CD14-positive monocyte (primary cell): ENCODE data around the gene FAM20B. TPM values are rescaled to one million over a fixed set of nuclear protein-coding genes. Genes with fewer than 3 reads are reported as not detected.

ENCODE experiments used
- DNase-seq, 3 donors: peaks; one replicate each; pipeline ENCODE4 v3.0.0-alpha.2; 2011 to 2022
- H2AFZ ChIP-seq: 2 replicates; pipeline ENCODE4 v1.6.0; 2012; ENCODE audit warnings: mild to moderate bottlenecking, low read depth, low read length, inconsistent platforms; ENCODE audit not compliant: insufficient read depth, poor library complexity, severe bottlenecking
- H3K27ac ChIP-seq, 2 donors: 1 replicate in 1 of 2; 2 replicates in 1 of 2; pipeline ENCODE4 v1.5.1; 2012 to 2013; ENCODE audit warnings: low read length in 2 of 2, control low read depth in 1 of 2, inconsistent platforms in 1 of 2, low read depth in 1 of 2, mild to moderate bottlenecking in 1 of 2
- H3K27me3 ChIP-seq, 2 donors: one replicate each; pipeline versions ENCODE4 v1.6.0 to v1.6.1; 2011 to 2013; ENCODE audit warnings: low read length in 2 of 2; ENCODE audit not compliant: control insufficient read depth in 2 of 2, insufficient read depth in 2 of 2
- H3K36me3 ChIP-seq, 2 donors: replicated peaks in 1 of 2; 1 replicate in 1 of 2; 2 replicates in 1 of 2; pipeline versions ENCODE4 v1.5.1 to v1.6.1; 2012 to 2013; ENCODE audit warnings: low read length in 2 of 2, control low read depth in 1 of 2, inconsistent platforms in 1 of 2, mild to moderate bottlenecking in 1 of 2; ENCODE audit not compliant: insufficient read depth in 2 of 2, control insufficient read depth in 1 of 2
- H3K4me1 ChIP-seq, 2 donors: 1 replicate in 1 of 2; 2 replicates in 1 of 2; pipeline versions ENCODE4 v1.5.1 to v1.6.1; 2012 to 2013; ENCODE audit warnings: low read length in 2 of 2, control low read depth in 1 of 2, inconsistent platforms in 1 of 2, mild to moderate bottlenecking in 1 of 2, moderate library complexity in 1 of 2; ENCODE audit not compliant: insufficient read depth in 2 of 2, control insufficient read depth in 1 of 2
- H3K4me2 ChIP-seq: replicated peaks from 2 replicates; pipeline ENCODE3; 2012; ENCODE audit warnings: low read length, moderate library complexity, mild to moderate bottlenecking; ENCODE audit not compliant: poor library complexity, severe bottlenecking; ENCODE audit errors: extremely low read depth
- H3K4me3 ChIP-seq, 3 experiments: fragments of 200-600 bp in 1 of 3; sonication (generic) in 1 of 3; replicated peaks in 1 of 3; 1 replicate in 2 of 3; 2 replicates in 1 of 3; pipeline ENCODE4 v1.5.1; 2011 to 2013; ENCODE audit warnings: low read length in 3 of 3, mild to moderate bottlenecking in 3 of 3, control low read depth in 2 of 3, low read depth in 2 of 3, inconsistent platforms in 1 of 3, moderate library complexity in 1 of 3
- H3K79me2 ChIP-seq: 2 replicates; pipeline ENCODE4 v1.6.0; 2012; ENCODE audit warnings: mild to moderate bottlenecking, control low read depth, inconsistent platforms, low read length, moderate library complexity; ENCODE audit not compliant: insufficient read depth
- H3K9ac ChIP-seq: 2 replicates; pipeline ENCODE4 v1.6.0; 2017; ENCODE audit warnings: low read length, mild to moderate bottlenecking; ENCODE audit not compliant: insufficient read depth, poor library complexity, severe bottlenecking
- H3K9me3 ChIP-seq, 2 donors: replicated peaks in 1 of 2; 1 replicate in 1 of 2; 2 replicates in 1 of 2; pipeline versions ENCODE4 v1.5.1 to v1.6.1; 2012 to 2013; ENCODE audit warnings: low read length in 2 of 2, control low read depth in 1 of 2; ENCODE audit not compliant: control insufficient read depth in 1 of 2, insufficient read depth in 1 of 2
- H4K20me1 ChIP-seq: 2 replicates; pipeline ENCODE4 v1.6.0; 2012; ENCODE audit warnings: mild to moderate bottlenecking, low read length, control low read depth, moderate library complexity; ENCODE audit not compliant: insufficient read depth
- H3K27ac Mint-ChIP-seq, 7 donors: one replicate each; pipeline ENCODE4 v1.8.0; 2020; ENCODE audit warnings: mild to moderate bottlenecking in 7 of 7, mixed read lengths in 7 of 7, moderate library complexity in 6 of 7, inconsistent platforms in 2 of 7
- H3K27me3 Mint-ChIP-seq, 3 donors: one replicate each; pipeline ENCODE4 v1.8.0; 2021 to 2022; ENCODE audit warnings: low read depth in 3 of 3, mild to moderate bottlenecking in 3 of 3, mixed read lengths in 3 of 3, moderate library complexity in 3 of 3, inconsistent platforms in 1 of 3
- H3K36me3 Mint-ChIP-seq, 2 donors: one replicate each; pipeline ENCODE4 v1.8.0; 2020; ENCODE audit warnings: mixed read lengths in 2 of 2, inconsistent platforms in 1 of 2, mild to moderate bottlenecking in 1 of 2
- H3K4me1 Mint-ChIP-seq: one replicate; pipeline ENCODE4 v1.8.0; 2020; ENCODE audit warnings: mild to moderate bottlenecking, mixed read lengths
- H3K4me3 Mint-ChIP-seq, 2 donors: one replicate each; pipeline ENCODE4 v1.8.0; 2020; ENCODE audit warnings: mild to moderate bottlenecking in 2 of 2, mixed read lengths in 2 of 2, moderate library complexity in 1 of 2
- H3K9me3 Mint-ChIP-seq, 7 donors: one replicate each; pipeline ENCODE4 v1.8.0; 2020 to 2022; ENCODE audit warnings: mixed read lengths in 7 of 7, mild to moderate bottlenecking in 6 of 7, moderate library complexity in 6 of 7, inconsistent platforms in 2 of 7
- CTCF ChIP-seq: fragments of 200-600 bp; IDR thresholded peaks from one replicate; pipeline ENCODE4 v1.8.0; 2022; ENCODE audit warnings: antibody characterized with exemption, mild to moderate bottlenecking
- WGBS: methylation state at CpG from one replicate; pipeline ENCODE4 v1.1.5; 2013; ENCODE audit warnings: missing lambda C conversion rate; ENCODE audit not compliant: insufficient coverage; 5-methylcytosine and 5-hydroxymethylcytosine counted together
- intact Hi-C, 2 donors: fragments of 100-400 bp; cut with micrococcal nuclease; formaldehyde crosslinking; loops; one replicate each; pipeline versions ENCODE4 v1.15.0 to v1.15.1; 2023
- polyA minus RNA-seq: library from RNA; depleted of rRNA, polyadenylated mRNA; stranded (reverse); fragments of >200 nt; gene quantifications from 2 replicates; pipeline ENCODE4 v1.2.3, GENCODE V29; 2012
- polyA plus RNA-seq, 3 donors: library from polyadenylated mRNA; depleted of rRNA in 1 of 3; unstranded in 2 of 3; stranded (reverse) in 1 of 3; fragments of 300-500 nt in 2 of 3; fragments of >200 nt in 1 of 3; fragmentation: Illumina TruSeq in 2 of 3; gene quantifications; 1 replicate in 2 of 3; 2 replicates in 1 of 3; pipeline ENCODE4 v1.2.3, GENCODE V29; 2012 to 2021
- total RNA-seq, 12 experiments: library from RNA in 1 of 12; stranded (reverse) in 1 of 12; fragments of 120-200 nt in 1 of 12; gene quantifications; one replicate each; pipeline ENCODE4 v1.2.4 and lab custom pipeline; 2013 to 2026; ENCODE audit warnings: mixed read lengths in 6 of 12, inconsistent platforms in 1 of 12

Gene FAM20B
- total RNA-seq (2013): 13.4 TPM
- 1 to 10 TPM; 4.0 to 6.7 (median 4.4) TPM for polyA plus RNA-seq
- polyA minus RNA-seq: 5.8 and 7.4 TPM in 2 replicates
- 18.9 to 63.6 (median 38.5) reads per million in 11 experiments for total RNA-seq (lab: John Stamatoyannopoulos, UW)

- H3K36me3 ChIP-seq: no peaks in the 10 kb centered on the region
- peak within 1 kb of the TSS; percentile 93 for H3K9ac ChIP-seq
- Mint-ChIP-seq H3K4me1 (peaks cover 46% of the 10 kb centered on the region), H3K27me3 (peaks cover 0 to 5% (median 2%) of the 10 kb centered on the region in 3 donors), H3K27ac (peak within 1 kb of the TSS; percentile 81 to 95 (median 89)), H3K4me3 (peak within 1 kb of the TSS; percentile 84 to 98), H3K36me3 (no peaks in the 10 kb centered on the region), H3K9me3 (no peaks in the 10 kb centered on the region)
- 5% methylated on average over 42 of the region's 58 CpGs for WGBS
- peak within 1 kb of the TSS; percentile 61 to 91 (median 85) for H3K4me3 ChIP-seq
- no peaks in the 10 kb centered on the region for H3K9me3 ChIP-seq
- H3K4me1 ChIP-seq: peaks cover 27 to 48% of the 10 kb centered on the region in 2 donors
- H2AFZ ChIP-seq: peak within 1 kb of the TSS; percentile 84
- peak within 1 kb of the TSS; percentile 83 for H3K4me2 ChIP-seq
- H4K20me1 ChIP-seq: peaks cover 3% of the 10 kb centered on the region
- peaks cover 42% of the 10 kb centered on the region for H3K79me2 ChIP-seq
- H3K27ac ChIP-seq: peak within 1 kb of the TSS; percentile 78 to 88
- TF ChIP-seq CTCF: no peak
- peak; percentile 85 to 95 (median 89) for DNase-seq
- intact Hi-C loops: loop anchor here in 1 of 2 donors (5.0 kb wide), 1 partner anchor 342 kb away; the partner anchor contains the start of gene AXDND1
- H3K27me3 ChIP-seq: no peaks in the 10 kb centered on the region
Measured at GRCh38 chr1:179025125-179025974, at the start of gene FAM20B. FAM20B (plus strand) TSS chr1:179025894; CDS start chr1:179043848, 17,954 bp downstream.

DNA sequence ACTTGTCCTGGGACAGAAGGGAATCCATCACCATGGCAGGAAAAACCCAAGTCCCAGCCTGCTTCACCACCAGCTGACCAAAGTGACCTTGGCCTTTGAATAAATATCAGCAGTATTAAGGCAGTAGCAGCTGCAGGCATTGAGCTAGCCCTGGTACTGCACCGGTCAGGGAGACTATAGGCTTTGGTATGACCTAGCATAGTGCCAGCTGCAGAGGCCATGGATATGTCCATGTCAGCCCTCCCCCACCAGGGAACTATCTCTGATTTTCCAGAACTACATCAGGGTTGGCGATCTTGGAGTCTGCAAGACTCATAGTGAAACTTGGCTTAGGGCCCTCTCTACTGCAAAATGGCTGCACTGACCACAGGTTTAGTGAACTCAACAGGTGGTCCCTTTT lies 49.2 kb upstream of the FAM20B start:
- intact Hi-C loops: no loop called here
- no peak for DNase-seq
- no peak overlapping the region for H3K27ac Mint-ChIP-seq
- no peak overlapping the region for H3K4me2 ChIP-seq
- H3K9me3 ChIP-seq: peaks cover 4 to 28% of the 10 kb centered on the region in 2 donors
- 87% methylated on average over 2 of the region's 2 CpGs for WGBS
- TF ChIP-seq CTCF: no peak
- no peaks in the 10 kb centered on the region for H3K36me3 ChIP-seq
- peaks cover 23 to 45% (median 42%) of the 10 kb centered on the region in 7 donors for H3K9me3 Mint-ChIP-seq
- no peak overlapping the region for H3K9ac ChIP-seq
- H3K4me3 Mint-ChIP-seq: no peak overlapping the region
- H3K4me1 Mint-ChIP-seq: peaks cover 1% of the 10 kb centered on the region
- H2AFZ ChIP-seq: no peak overlapping the region
- no peak overlapping the region for H3K27ac ChIP-seq
- no peaks in the 10 kb centered on the region for H3K4me1 ChIP-seq
- H3K36me3 Mint-ChIP-seq: peaks cover 0 to 2% of the 10 kb centered on the region in 2 donors
- no peaks in the 10 kb centered on the region for H3K27me3 ChIP-seq
- peaks cover 0 to 2% (median 0%) of the 10 kb centered on the region in 3 donors for H3K27me3 Mint-ChIP-seq
- no peaks in the 10 kb centered on the region for H3K79me2 ChIP-seq
- no peaks in the 10 kb centered on the region for H4K20me1 ChIP-seq
- H3K4me3 ChIP-seq: no peak overlapping the region
